Activated CD8-positive, alpha-beta memory T cell treated with anti-CD3 and anti-CD28 coated beads for 36 hours (primary cell): Measurements from ENCODE around the gene LAMA2. TPM values are rescaled to one million over a fixed set of nuclear protein-coding genes. Genes with fewer than 3 reads are reported as not detected.

Experiments
- CTCF ChIA-PET: fragments of 350-600 bp; sonication (Branson Sonifier 250); formaldehyde crosslinking; loops from one replicate; lab custom pipeline; 2021; ENCODE audit warnings: antibody characterized with exemption; lab: Charles Lee
- POLR2A ChIA-PET: fragments of 350-600 bp; sonication (Branson Sonifier 250); formaldehyde crosslinking; loops from one replicate; lab custom pipeline; 2021; ENCODE audit warnings: antibody characterized with exemption; lab: Charles Lee
- total RNA-seq, 2 experiments: library from RNA; stranded (reverse); gene quantifications; one replicate each; pipeline ENCODE4 v1.2.3, GENCODE V29; 2021

The LAMA2 gene
- total RNA-seq, 2 experiments from 2014 or later = 0.72 to 1.2 TPM

- POLR2A ChIA-PET = no interaction called here
- CTCF ChIA-PET = no interaction called here
These were observed 352.4 kb downstream of the LAMA2 start for GRCh38 chr6:129235167-129236000.

GRCh38 chr6:129236001-129236517 is 353.1 kb downstream of the LAMA2 start:
- CTCF ChIA-PET = no interaction called here
- POLR2A ChIA-PET = no interaction called here

GRCh38 chr6:129238991-129239390 is 356.1 kb downstream of the LAMA2 start:
- ChIA-PET POLR2A (no interaction called here), CTCF (no interaction called here)

- ChIA-PET POLR2A (no interaction called here), CTCF (interaction anchor here (0.6 kb wide), 1 partner anchor 121 kb away, joined by 3 read pairs; no protein-coding TSS in a partner anchor)
These were observed 357.0 kb downstream of the LAMA2 start for GRCh38 chr6:129239825-129240491.

GRCh38 chr6:129240492-129240853 is 357.5 kb downstream of the LAMA2 start:
- ChIA-PET POLR2A (no interaction called here), CTCF (no interaction called here)

DNA sequence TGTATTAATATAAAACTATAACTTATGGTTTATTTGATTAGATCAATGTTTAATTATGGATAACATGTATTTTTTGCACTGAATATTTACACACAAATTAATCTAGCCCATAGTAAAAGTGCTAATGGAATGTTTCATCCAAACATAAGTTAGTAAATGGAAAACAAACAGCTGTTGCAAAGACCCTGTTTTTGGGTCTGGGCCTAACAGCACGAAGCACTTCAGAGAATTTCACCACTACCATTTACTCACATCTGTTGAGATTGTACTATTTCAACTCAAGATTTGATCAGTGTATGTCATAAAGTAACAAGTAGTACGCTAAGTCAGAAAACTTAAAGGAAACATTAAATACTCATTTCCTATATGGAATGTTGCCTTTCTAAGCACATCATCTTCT is 359.6 kb downstream of the LAMA2 start:
- ChIA-PET POLR2A (no interaction called here), CTCF (no interaction called here)

DNA sequence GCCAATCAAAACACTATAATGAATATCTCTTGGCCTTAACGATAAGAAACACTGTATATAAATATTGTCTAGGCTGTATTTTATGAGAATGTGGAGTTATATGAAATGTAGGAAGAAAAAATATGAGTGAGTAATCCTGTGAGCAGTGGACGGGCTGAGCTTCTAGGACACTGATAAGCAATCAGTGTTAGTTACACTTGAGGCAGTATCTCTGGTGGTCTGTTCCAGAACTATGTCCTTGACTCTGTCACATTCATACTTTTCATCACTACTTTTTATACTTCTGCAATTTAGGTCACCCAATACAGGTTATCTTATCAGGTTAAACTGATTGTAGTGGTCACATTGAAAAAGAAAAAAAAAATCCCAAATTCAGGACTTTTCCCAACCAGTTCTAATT is 360.4 kb downstream of the LAMA2 start:
- ChIA-PET POLR2A (interaction anchor here (0.6 kb wide), 1 partner anchor 185 kb away, joined by 3 read pairs; no protein-coding TSS in a partner anchor), CTCF (no interaction called here)

GRCh38 chr6:129248946-129249345 is 366.0 kb downstream of the LAMA2 start:
- POLR2A ChIA-PET = no interaction called here
- CTCF ChIA-PET = no interaction called here

- CTCF ChIA-PET = no interaction called here
- POLR2A ChIA-PET = no interaction called here
These were observed 368.9 kb downstream of the LAMA2 start for GRCh38 chr6:129251669-129252376.

DNA sequence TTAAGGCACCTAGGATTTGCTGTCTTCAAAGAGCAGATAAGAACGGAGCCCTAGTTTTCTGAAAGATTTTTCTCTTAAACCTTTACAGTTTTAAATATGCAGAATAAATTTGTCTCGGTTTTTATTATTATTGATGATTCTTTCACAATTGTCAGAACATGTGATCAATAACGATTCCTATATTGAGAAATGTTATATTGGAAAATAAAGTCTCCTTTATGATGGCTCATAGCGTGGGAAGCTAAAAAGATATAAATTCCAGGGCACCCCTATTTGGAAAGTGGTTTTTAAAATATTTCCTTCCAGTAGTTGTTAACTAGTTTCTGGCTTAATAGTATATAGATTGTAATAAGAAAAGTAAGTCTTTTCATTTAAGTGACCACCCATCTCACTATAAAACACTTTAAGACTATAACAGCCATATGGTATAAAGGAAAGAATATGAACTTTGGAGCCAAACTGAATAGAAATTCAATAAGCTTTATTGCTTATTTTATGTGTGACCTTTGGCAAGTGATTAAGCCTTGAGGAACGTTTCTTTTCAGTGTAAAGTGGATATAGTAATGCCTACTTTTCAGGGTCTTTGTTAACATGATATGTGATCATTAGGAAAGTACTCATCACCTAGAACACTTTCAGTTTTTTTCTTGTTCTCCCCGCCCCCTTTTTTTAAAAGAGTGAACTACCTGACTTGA is 369.6 kb downstream of the LAMA2 start:
- ChIA-PET POLR2A (no interaction called here), CTCF (no interaction called here)

GRCh38 chr6:129253242-129253641 is 370.3 kb downstream of the LAMA2 start:
- ChIA-PET POLR2A (no interaction called here), CTCF (no interaction called here)

- ChIA-PET CTCF (no interaction called here), POLR2A (no interaction called here)
These were observed 370.8 kb downstream of the LAMA2 start for GRCh38 chr6:129253727-129254126.

DNA sequence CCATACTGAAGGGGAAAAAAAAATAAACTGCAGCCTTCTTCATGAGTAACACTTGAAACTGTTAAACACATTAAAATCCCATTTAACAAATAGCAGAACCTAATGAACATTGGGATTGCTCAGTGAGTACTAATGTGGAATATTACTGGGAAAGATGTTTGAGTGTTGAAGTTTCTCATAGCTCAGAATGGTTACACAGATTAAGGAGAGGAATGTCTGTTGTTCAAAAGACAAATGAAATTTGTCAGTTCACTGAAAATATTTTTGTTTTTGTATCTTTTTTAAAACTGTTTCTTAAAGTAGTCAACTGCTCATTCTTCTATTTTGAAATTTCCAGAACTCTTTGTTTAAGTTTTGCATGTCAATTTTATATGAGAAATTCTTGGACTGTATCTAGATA is 374.3 kb downstream of the LAMA2 start:
- ChIA-PET POLR2A (no interaction called here), CTCF (no interaction called here)

GRCh38 chr6:129262661-129263060 is 379.7 kb downstream of the LAMA2 start:
- ChIA-PET CTCF (no interaction called here), POLR2A (no interaction called here)

GRCh38 chr6:129263176-129263575 is 380.2 kb downstream of the LAMA2 start:
- ChIA-PET POLR2A (no interaction called here), CTCF (no interaction called here)

DNA sequence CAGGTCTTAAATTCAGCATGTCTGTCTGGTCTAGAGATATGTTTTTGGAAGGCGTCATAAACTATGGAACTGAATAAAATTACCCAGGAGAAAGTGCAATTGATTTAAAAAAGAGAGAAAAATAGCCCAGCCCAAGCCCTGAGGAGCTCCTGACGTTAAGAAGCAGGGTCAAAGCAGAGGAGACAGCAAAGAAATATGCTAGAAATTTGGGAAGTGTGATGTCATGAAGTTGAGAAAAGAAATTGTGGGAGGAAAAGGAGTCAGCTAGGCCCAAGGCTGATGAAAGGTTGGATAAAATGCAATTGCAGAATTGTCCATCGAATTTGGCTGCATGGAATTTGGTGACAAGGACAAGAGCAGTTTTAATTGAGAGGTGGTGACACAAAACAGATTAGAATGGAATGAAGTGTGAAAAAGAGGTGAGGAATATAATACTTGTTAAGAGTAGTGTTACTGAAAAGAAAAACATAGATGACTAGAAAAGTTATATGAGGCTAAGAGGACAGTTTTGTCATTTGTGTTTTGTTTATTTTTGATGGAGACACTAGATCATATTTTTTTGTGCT is 381.6 kb downstream of the LAMA2 start:
- POLR2A ChIA-PET = no interaction called here
- CTCF ChIA-PET = interaction anchor here (0.8 kb wide), 1 partner anchor 69 kb away, joined by 4 read pairs; no protein-coding TSS in a partner anchor

GRCh38 chr6:129267028-129267427 is 384.1 kb downstream of the LAMA2 start:
- CTCF ChIA-PET = no interaction called here
- POLR2A ChIA-PET = no interaction called here

- ChIA-PET CTCF (no interaction called here), POLR2A (no interaction called here)
These were observed 386.1 kb downstream of the LAMA2 start for GRCh38 chr6:129269076-129269475.

GRCh38 chr6:129269891-129270290 is 387.0 kb downstream of the LAMA2 start:
- ChIA-PET POLR2A (no interaction called here), CTCF (no interaction called here)
